ENCODE data around the gene GRIN2A.

GRCh38 chr16:10039220-10040096, 142.8 kb downstream of the GRIN2A start:
- TF ChIP-seq, protein P1, sequence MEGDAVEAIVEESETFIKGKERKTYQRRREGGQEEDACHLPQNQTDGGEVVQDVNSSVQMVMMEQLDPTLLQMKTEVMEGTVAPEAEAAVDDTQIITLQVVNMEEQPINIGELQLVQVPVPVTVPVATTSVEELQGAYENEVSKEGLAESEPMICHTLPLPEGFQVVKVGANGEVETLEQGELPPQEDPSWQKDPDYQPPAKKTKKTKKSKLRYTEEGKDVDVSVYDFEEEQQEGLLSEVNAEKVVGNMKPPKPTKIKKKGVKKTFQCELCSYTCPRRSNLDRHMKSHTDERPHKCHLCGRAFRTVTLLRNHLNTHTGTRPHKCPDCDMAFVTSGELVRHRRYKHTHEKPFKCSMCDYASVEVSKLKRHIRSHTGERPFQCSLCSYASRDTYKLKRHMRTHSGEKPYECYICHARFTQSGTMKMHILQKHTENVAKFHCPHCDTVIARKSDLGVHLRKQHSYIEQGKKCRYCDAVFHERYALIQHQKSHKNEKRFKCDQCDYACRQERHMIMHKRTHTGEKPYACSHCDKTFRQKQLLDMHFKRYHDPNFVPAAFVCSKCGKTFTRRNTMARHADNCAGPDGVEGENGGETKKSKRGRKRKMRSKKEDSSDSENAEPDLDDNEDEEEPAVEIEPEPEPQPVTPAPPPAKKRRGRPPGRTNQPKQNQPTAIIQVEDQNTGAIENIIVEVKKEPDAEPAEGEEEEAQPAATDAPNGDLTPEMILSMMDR (IDR thresholded peaks at IDR 0.05; ENCODE audit: low read length) = peak; percentile 54
- TF ChIP-seq EZH2 (optimal IDR thresholded peaks at IDR 0.05; ENCODE audit: low read depth, low read length) = no peak
